Prostate gland (tissue), 2 donors: ENCODE measurements around the gene IMPA2. TPM values are rescaled to one million over a fixed set of nuclear protein-coding genes. Genes with fewer than 3 reads are reported as not detected.

Experiments used
- DNase-seq: peaks from one replicate; pipeline ENCODE4 v3.0.0-alpha.2; 2019; ENCODE audit warnings: low spot score
- H3K27ac ChIP-seq, 2 donors: fragments of 200-600 bp; sonication (generic); 2 replicates each; pipeline ENCODE4 v1.5.1; 2017 to 2019
- H3K27me3 ChIP-seq: fragments of 200-600 bp; sonication (generic); replicated peaks from 2 replicates; pipeline ENCODE4 v1.5.1; 2019; ENCODE audit not compliant: insufficient read depth
- H3K36me3 ChIP-seq, 2 donors: fragments of 200-600 bp; sonication (generic); 1 replicate in 1 of 2; 2 replicates in 1 of 2; pipeline versions ENCODE4 v1.5.1 to v1.8.1; 2017 to 2019
- H3K4me1 ChIP-seq: fragments of 200-600 bp; sonication (generic); replicated peaks from 2 replicates; pipeline ENCODE4 v1.5.1; 2019
- H3K4me3 ChIP-seq, 2 donors: fragments of 200-600 bp; sonication (generic); 2 replicates each; pipeline ENCODE4 v1.5.1; 2017 to 2019
- H3K9me3 ChIP-seq: fragments of 200-600 bp; sonication (generic); 2 replicates; pipeline ENCODE4 v1.5.1; 2017
- CTCF ChIP-seq, 4 experiments: fragments of 200-600 bp in 2 of 4; fragments of 450-650 bp in 2 of 4; sonication (generic) in 2 of 4; IDR thresholded peaks; 1 replicate in 3 of 4; 2 replicates in 1 of 4; pipeline ENCODE4 v1.5.1; 2016 to 2019; ENCODE audit warnings: antibody characterized with exemption in 4 of 4, mild to moderate bottlenecking in 2 of 4, moderate library complexity in 2 of 4
- POLR2A ChIP-seq: fragments of 450-650 bp; IDR thresholded peaks from one replicate; pipeline ENCODE4 v1.6.1; 2016; ENCODE audit warnings: antibody characterized with exemption, mild to moderate bottlenecking
- POLR2AphosphoS5 ChIP-seq: sonication (generic); formaldehyde crosslinking; IDR thresholded peaks from one replicate; pipeline ENCODE4 v1.6.1; 2017; ENCODE audit warnings: antibody characterized with exemption
- WGBS: methylation state at CpG from one replicate; pipeline ENCODE4 v1.1.5; 2018; 5-methylcytosine and 5-hydroxymethylcytosine counted together
- intact Hi-C: fragments of 100-400 bp; cut with DNase I; formaldehyde crosslinking; loops from one replicate; pipeline ENCODE4 v1.14.2; 2022
- total RNA-seq, 2 donors: library from RNA; depleted of rRNA; stranded (reverse); fragments of >200 nt; gene quantifications; one replicate each; pipeline ENCODE4 v1.1.0, GENCODE V29; 2016

The IMPA2 gene
- total RNA-seq, 2 donors from 2014 or later, result 16.6 to 17.9 TPM

DNA sequence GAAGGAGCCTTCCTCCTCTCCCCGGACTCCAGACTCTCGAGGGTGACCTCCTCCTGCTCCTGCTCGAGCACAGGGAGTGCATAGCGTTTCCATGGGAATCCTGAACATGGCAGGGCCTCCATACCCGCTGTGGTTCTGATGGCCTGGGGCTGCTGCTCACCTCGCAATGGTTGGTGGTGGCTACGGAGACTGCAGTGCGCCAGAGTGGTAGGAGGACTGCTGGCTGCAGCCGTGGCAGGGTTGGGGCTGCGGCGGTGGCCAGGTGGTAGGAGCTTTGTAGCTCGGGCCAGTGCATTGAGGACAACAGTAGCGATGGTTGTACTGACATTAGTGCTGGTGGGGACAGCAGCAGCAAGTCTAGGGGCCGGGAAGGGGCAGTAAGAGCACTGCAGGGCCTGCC, 80.4 kb downstream of the IMPA2 start:
- Histone ChIP-seq H3K9me3 (no peaks in the 10 kb centered on the region), H3K27me3 (no peaks in the 10 kb centered on the region), H3K27ac (no peak overlapping the region), H3K4me3 (no peak overlapping the region), H3K36me3 (no peaks in the 10 kb centered on the region), H3K4me1 (no peaks in the 10 kb centered on the region)
- TF ChIP-seq POLR2A (no peak), CTCF (IDR thresholded peaks at IDR 0.05) (no peak), POLR2AphosphoS5 (no peak)
- 93% methylated on average over 14 of the region's 14 CpGs for WGBS
- intact Hi-C loops, result no loop called here
- no peak for DNase-seq

DNA sequence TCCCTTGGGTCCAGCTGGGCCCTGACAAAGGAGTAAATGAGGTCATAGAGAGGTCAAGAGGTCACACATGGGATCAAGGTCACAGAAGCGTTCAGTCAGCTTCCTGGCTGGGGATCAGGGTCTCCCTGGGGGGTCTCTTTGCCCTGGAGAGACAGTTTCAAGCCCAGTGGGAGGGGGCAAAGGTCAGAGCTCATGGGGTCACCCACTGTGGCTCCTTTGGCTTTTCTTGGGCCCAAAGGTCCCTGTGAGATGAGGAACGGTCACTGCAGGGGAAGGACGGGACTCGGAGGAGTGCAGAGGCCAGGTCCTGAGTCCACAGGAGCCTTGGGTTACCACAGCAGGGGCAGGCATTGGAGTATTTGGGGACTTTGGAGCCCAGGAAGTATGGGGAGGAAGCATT, 81.7 kb downstream of the IMPA2 start:
- intact Hi-C loops, result no loop called here
- 93% methylated on average over 4 of the region's 4 CpGs for WGBS
- TF ChIP-seq POLR2A, result no peak
- TF ChIP-seq POLR2AphosphoS5, result no peak
- TF ChIP-seq CTCF (IDR thresholded peaks at IDR 0.05), result no peak

GRCh38 chr18:12064086-12064763, 82.9 kb downstream of the IMPA2 start:
- no peak for DNase-seq
- no peak overlapping the region for H3K4me3 ChIP-seq
- H3K9me3 ChIP-seq, result no peaks in the 10 kb centered on the region
- TF ChIP-seq CTCF (IDR thresholded peaks at IDR 0.05) (no peak), POLR2AphosphoS5 (no peak), POLR2A (no peak)
- no peaks in the 10 kb centered on the region for H3K36me3 ChIP-seq
- WGBS, result 95% methylated on average over 7 of the region's 7 CpGs
- no peaks in the 10 kb centered on the region for H3K27me3 ChIP-seq
- H3K4me1 ChIP-seq, result no peaks in the 10 kb centered on the region
- intact Hi-C loops, result no loop called here
- H3K27ac ChIP-seq, result no peak overlapping the region

More for the DNA sequence above, 81.7 kb downstream of the IMPA2 start:
- no peaks in the 10 kb centered on the region for H3K9me3 ChIP-seq
- no peaks in the 10 kb centered on the region for H3K27me3 ChIP-seq
- no peak overlapping the region for H3K27ac ChIP-seq
- H3K4me3 ChIP-seq, result no peak overlapping the region
- H3K4me1 ChIP-seq, result no peaks in the 10 kb centered on the region
- H3K36me3 ChIP-seq, result no peaks in the 10 kb centered on the region
- DNase-seq, result no peak

DNA sequence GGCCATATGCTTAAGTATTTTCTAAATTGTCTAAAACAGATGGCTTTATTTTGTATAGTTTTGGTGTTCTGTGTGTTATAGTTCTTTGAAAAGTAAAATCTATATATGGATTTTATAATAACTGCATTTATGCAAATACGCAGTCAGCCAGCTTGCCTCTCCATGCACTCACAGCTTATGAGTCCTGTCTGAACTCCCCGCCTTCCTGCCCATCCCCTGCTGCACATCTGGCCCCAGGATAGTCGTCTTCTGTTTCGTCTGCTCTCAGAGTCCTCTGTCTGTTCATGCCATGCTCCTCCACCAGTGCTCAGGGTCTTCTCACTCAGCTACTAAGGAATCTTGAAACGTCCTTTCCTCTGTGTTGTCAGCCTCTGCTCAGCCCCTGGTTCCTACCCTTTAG, 84.1 kb downstream of the IMPA2 start:
- TF ChIP-seq POLR2A, result no peak
- TF ChIP-seq POLR2AphosphoS5, result no peak
- TF ChIP-seq CTCF (IDR thresholded peaks at IDR 0.05), result no peak

DNA sequence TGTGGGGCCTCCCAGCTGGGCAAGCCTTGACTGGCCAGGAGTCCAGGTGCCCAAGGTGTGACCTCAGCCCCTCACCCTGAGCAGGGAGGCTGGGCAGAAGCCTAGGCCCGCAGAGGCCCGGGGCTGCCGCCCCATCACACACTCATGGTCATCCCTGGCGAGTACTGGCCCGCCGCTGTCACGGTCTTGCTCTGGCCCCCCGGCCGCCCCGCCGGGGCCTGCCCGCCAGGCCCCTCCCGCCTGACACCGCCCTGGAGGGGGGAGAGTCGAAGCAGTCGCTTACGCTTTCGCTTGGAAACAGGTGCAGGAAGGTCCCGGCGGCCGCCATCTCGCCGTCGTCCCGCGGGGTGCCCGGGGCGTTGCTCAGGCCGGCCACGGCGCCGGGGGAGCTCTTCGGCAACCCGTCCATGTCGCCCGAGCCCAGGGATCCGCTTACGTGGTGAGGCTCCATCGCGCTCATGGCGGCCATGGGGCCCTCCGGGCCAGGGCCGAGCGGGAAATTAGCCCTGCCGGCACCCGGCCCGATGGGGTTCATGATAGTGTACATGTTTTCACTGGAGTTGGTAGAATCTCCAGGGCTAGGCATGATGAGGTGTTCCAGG, 85.7 kb downstream of the IMPA2 start:
- 95% methylated on average over 47 of the region's 47 CpGs for WGBS
- Histone ChIP-seq H3K4me1 (no peaks in the 10 kb centered on the region), H3K27me3 (no peaks in the 10 kb centered on the region), H3K4me3 (no peak overlapping the region), H3K36me3 (no peaks in the 10 kb centered on the region), H3K27ac (no peak overlapping the region), H3K9me3 (no peaks in the 10 kb centered on the region)
- DNase-seq, result no peak
- intact Hi-C loops, result no loop called here
- no peak for TF ChIP-seq POLR2A
- no peak for TF ChIP-seq POLR2AphosphoS5
- TF ChIP-seq CTCF (IDR thresholded peaks at IDR 0.05), result no peak

More for the DNA sequence above, 84.1 kb downstream of the IMPA2 start:
- no peak for DNase-seq
- H3K27me3 ChIP-seq, result no peaks in the 10 kb centered on the region
- H3K36me3 ChIP-seq, result no peaks in the 10 kb centered on the region
- H3K27ac ChIP-seq, result no peak overlapping the region
- H3K9me3 ChIP-seq, result no peaks in the 10 kb centered on the region
- no peaks in the 10 kb centered on the region for H3K4me1 ChIP-seq
- no peak overlapping the region for H3K4me3 ChIP-seq
- intact Hi-C loops, result no loop called here
- 61% methylated on average over 5 of the region's 5 CpGs for WGBS
